ENCODE results near the gene AKAP1. TPM values are rescaled to one million over a fixed set of nuclear protein-coding genes. Genes with fewer than 3 reads are reported as not detected.

AKAP1 gene
- total RNA-seq, 1 donor from 2014 or later, result 49.1 TPM

- DNase-seq (ENCODE audit: low spot score), result no peak
Measured at GRCh38 chr17:57158795-57159194, 73.7 kb downstream of the AKAP1 start.

- DNase-seq (ENCODE audit: low spot score), result no peak
Measured at GRCh38 chr17:57160624-57161023, 75.6 kb downstream of the AKAP1 start.

DNA sequence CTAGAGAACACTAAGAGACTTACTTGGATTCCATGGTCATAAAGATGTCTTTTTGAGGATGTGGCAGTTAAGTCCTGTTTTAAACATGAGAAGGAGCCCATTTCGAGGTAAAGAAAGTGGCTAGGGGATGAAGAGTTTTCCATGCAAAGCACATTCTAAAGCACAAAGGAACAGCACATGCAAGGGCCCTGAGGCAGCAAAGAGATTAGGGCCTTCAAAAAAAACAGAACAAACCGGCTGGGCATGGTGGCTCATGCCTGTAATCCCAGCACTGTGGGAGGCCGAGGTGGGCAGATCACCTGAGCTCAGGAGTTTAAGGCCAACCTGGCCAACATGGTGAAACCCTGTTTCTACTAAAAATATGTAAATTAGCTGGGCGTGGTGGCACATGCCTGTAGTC, 79.8 kb downstream of the AKAP1 start:
- DNase-seq (ENCODE audit: low spot score), result no peak

GRCh38 chr17:57165754-57166153, 80.7 kb downstream of the AKAP1 start:
- DNase-seq (ENCODE audit: low spot score), result no peak

DNA sequence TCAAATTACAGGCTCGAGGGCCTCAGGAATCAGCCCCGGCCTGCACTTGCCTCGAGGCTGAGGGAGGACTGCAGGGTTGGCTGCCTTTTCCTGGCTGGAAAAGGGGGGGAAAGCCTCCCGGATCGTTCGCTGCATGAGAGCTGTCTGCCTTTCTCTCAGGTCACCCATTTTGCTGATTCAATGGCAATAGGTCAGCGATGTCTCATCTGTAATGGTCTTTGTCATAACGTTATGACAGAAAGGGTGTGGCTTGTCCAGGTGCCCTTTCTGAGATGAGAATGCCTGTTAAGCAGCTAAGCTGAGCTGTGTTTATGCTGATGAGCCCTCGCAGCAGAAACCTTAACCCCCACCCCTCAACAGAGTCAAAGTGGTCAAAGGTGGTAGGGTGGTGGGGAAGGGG, 81.8 kb downstream of the AKAP1 start:
- DNase-seq (ENCODE audit: low spot score), result no peak

DNA sequence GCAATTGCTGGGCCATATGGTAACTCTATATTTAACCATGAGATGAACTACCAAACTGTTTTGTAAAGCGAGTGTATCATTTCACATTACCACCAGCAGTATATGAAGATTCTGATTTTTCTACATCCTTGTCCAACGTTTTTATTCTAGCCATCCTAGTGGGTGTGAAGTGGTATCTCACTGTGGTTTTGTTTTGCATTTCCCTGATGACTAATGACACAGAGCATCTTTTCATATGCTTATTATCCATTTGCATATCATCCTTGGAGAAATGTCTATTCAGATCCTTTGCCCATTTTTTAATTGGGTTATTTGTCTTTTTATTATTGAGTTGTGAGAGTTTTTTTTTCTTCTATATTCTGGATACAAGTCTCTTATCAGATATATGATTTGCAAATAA, 83.6 kb downstream of the AKAP1 start:
- DNase-seq (ENCODE audit: low spot score), result no peak

DNA sequence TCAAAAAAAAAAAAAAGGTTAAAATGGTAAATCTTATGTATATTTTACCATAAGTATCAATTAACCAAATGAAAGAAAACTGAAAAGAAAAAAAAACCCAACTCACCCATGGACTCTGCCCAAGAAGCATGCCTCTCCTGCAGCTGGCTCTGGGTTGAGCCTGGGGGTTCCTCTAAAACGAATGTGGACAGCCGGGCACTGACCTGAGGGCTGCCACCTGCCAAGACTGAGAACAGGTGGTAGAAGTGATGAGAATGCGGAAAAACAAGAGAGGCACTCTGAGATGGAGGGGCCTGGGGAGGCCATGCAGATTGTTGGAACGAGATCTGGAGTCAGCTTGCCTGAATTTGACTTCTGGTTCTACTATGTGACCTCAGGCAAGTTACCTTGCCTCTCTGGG, 85.8 kb downstream of the AKAP1 start:
- DNase-seq (ENCODE audit: low spot score), result no peak

Other genes starting within 250 kb of the AKAP1 start
- gene TRIM25, start 171.2 kb upstream of the AKAP1 start, total RNA-seq, result 114 TPM
- 9.9 TPM for gene COIL, start 124.2 kb upstream of the AKAP1 start, total RNA-seq
- 99.4 TPM for gene SCPEP1, start 107.1 kb upstream of the AKAP1 start, total RNA-seq
- 28.0 TPM for gene MSI2, start 171.3 kb downstream of the AKAP1 start, total RNA-seq